Measurements from ENCODE around the gene NFKB2. TPM values are rescaled to one million over a fixed set of nuclear protein-coding genes. Genes with fewer than 3 reads are reported as not detected.

The NFKB2 gene
- polyA plus RNA-seq, 1 donor from 2014 or later: 0.30 TPM

GRCh38 chr10:102367441-102367840 is 28.1 kb upstream of the NFKB2 start:
- Histone ChIP-seq H3K36me3 (ENCODE audit: insufficient read depth, low read length) (peaks cover 20% of the 10 kb centered on the region), H3K4me2 (ENCODE audit: low read length) (no peak overlapping the region), H2AFZ (ENCODE audit: low read depth, low read length) (no peak overlapping the region), H3K27ac (ENCODE audit: low read length) (no peak overlapping the region), H3K9ac (ENCODE audit: low read length) (no peak overlapping the region), H3F3A (ENCODE audit: insufficient read depth, low read length, poor library complexity, severe bottlenecking) (no peaks in the 10 kb centered on the region), H3K9me2 (ENCODE audit: insufficient read depth, low read length) (no peaks in the 10 kb centered on the region), H3K9me3 (ENCODE audit: low read length) (no peaks in the 10 kb centered on the region), H4K20me1 (ENCODE audit: insufficient read depth) (no peaks in the 10 kb centered on the region), H3K4me3 (ENCODE audit: low read length) (no peak overlapping the region), H3K79me2 (replicated peaks; ENCODE audit: insufficient read depth, low read length) (no peaks in the 10 kb centered on the region), H3K27me3 (ENCODE audit: insufficient read depth, low read depth, low read length) (no peaks in the 10 kb centered on the region)
- TF ChIP-seq REST (IDR thresholded peaks at IDR 0.05; ENCODE audit: borderline replicate concordance) (no peak), POLR2AphosphoS5 (IDR thresholded peaks at IDR 0.05) (no peak), CTCF (IDR thresholded peaks at IDR 0.05; ENCODE audit: poor library complexity, severe bottlenecking) (no peak), EP300 (conservative IDR thresholded peaks at IDR 0.05; ENCODE audit: poor library complexity, severe bottlenecking) (no peak), MXI1 (conservative IDR thresholded peaks at IDR 0.05; ENCODE audit: poor library complexity, severe bottlenecking) (no peak), EZH2 (IDR thresholded peaks at IDR 0.05; ENCODE audit: borderline replicate concordance, insufficient read depth, low read length, poor library complexity, severe bottlenecking) (no peak), SMC3 (conservative IDR thresholded peaks at IDR 0.05; ENCODE audit: poor library complexity) (no peak)

- H3K27ac ChIP-seq (ENCODE audit: low read length): no peak overlapping the region
- no peaks in the 10 kb centered on the region for H3K27me3 ChIP-seq (ENCODE audit: insufficient read depth, low read depth, low read length)
- H3K4me2 ChIP-seq (ENCODE audit: low read length): no peak overlapping the region
- H3K36me3 ChIP-seq (ENCODE audit: insufficient read depth, low read length): peaks cover 20% of the 10 kb centered on the region
- H3K79me2 ChIP-seq (replicated peaks; ENCODE audit: insufficient read depth, low read length): no peaks in the 10 kb centered on the region
- H4K20me1 ChIP-seq (ENCODE audit: insufficient read depth): no peaks in the 10 kb centered on the region
- H3K9ac ChIP-seq (ENCODE audit: low read length): no peak overlapping the region
- no peaks in the 10 kb centered on the region for H3K9me2 ChIP-seq (ENCODE audit: insufficient read depth, low read length)
- no peak overlapping the region for H2AFZ ChIP-seq (ENCODE audit: low read depth, low read length)
- TF ChIP-seq TAF1 (IDR thresholded peaks at IDR 0.05; ENCODE audit: low read depth) (no peak), POLR2AphosphoS5 (IDR thresholded peaks at IDR 0.05) (no peak), MXI1 (conservative IDR thresholded peaks at IDR 0.05; ENCODE audit: poor library complexity, severe bottlenecking) (no peak), REST (IDR thresholded peaks at IDR 0.05; ENCODE audit: borderline replicate concordance) (no peak), CTCF (IDR thresholded peaks at IDR 0.05; ENCODE audit: poor library complexity, severe bottlenecking) (no peak), RAD21 (conservative IDR thresholded peaks at IDR 0.05) (no peak), EP300 (conservative IDR thresholded peaks at IDR 0.05; ENCODE audit: poor library complexity, severe bottlenecking) (no peak), SMC3 (conservative IDR thresholded peaks at IDR 0.05; ENCODE audit: poor library complexity) (no peak), EZH2 (IDR thresholded peaks at IDR 0.05; ENCODE audit: borderline replicate concordance, insufficient read depth, low read length, poor library complexity, severe bottlenecking) (no peak)
- no peaks in the 10 kb centered on the region for H3K9me3 ChIP-seq (ENCODE audit: low read length)
- H3K4me3 ChIP-seq (ENCODE audit: low read length): no peak overlapping the region
- H3F3A ChIP-seq (ENCODE audit: insufficient read depth, low read length, poor library complexity, severe bottlenecking): no peaks in the 10 kb centered on the region
These were observed 27.4 kb upstream of the NFKB2 start for GRCh38 chr10:102368077-102368476.
